ENCODE data around the gene SLC15A4.
"Not testable (repeated sequence)": the region's sequence is repeated elsewhere in the genome, so short reads cannot be mapped to it uniquely, and the experiment has no call there.

SLC15A4 gene

GRCh38 chr12:128844031-128844635 is 20.4 kb upstream of the SLC15A4 start:
- ATAC-seq (peak; percentile 81), DNase-seq (peak; percentile 34)

GRCh38 chr12:128843538-128843937 is 19.8 kb upstream of the SLC15A4 start:
- ATAC-seq (no peak), DNase-seq (no peak)

GRCh38 chr12:128842579-128842978 is 18.8 kb upstream of the SLC15A4 start:
- ATAC-seq (no peak), DNase-seq (no peak)

- DNase-seq = no peak
- ATAC-seq = no peak
Observed at GRCh38 chr12:128840862-128841468, 17.2 kb upstream of the SLC15A4 start.

- ATAC-seq, DNase-seq: not testable (repeated sequence)
Observed at GRCh38 chr12:128839885-128840284, 16.1 kb upstream of the SLC15A4 start.

- DNase-seq = no peak
- no peak for ATAC-seq
Observed at GRCh38 chr12:128833418-128833817, 9.7 kb upstream of the SLC15A4 start.

- DNase-seq = no peak
- peak; percentile 25 for ATAC-seq
Observed at GRCh38 chr12:128830505-128830893, 6.7 kb upstream of the SLC15A4 start.

GRCh38 chr12:128829861-128830504 is 6.2 kb upstream of the SLC15A4 start:
- peak; percentile 85 for ATAC-seq
- peak; percentile 24 for DNase-seq

- no peak for ATAC-seq
- DNase-seq = no peak
Observed at GRCh38 chr12:128827724-128828123, 4.0 kb upstream of the SLC15A4 start.

GRCh38 chr12:128825835-128826234 is 2.1 kb upstream of the SLC15A4 start:
- DNase-seq (no peak), ATAC-seq (no peak)

GRCh38 chr12:128823216-128823915 is 392 bp downstream of the SLC15A4 start:
- DNase-seq (peak; percentile 36), ATAC-seq (peak; percentile 40)

- DNase-seq (no peak), ATAC-seq (no peak)
Observed at GRCh38 chr12:128820723-128821432, 2.9 kb downstream of the SLC15A4 start.

GRCh38 chr12:128820253-128820652 is 3.5 kb downstream of the SLC15A4 start:
- no peak for DNase-seq
- no peak for ATAC-seq

- DNase-seq = no peak
- ATAC-seq = no peak
Observed at GRCh38 chr12:128819293-128820144, 4.2 kb downstream of the SLC15A4 start.

GRCh38 chr12:128818065-128819022 is 5.4 kb downstream of the SLC15A4 start:
- ATAC-seq (no peak), DNase-seq (no peak)

GRCh38 chr12:128817111-128818015 is 6.4 kb downstream of the SLC15A4 start:
- ATAC-seq = peak; percentile 38
- DNase-seq = no peak

GRCh38 chr12:128816643-128816920 is 7.2 kb downstream of the SLC15A4 start:
- ATAC-seq (no peak), DNase-seq (no peak)

- ATAC-seq (no peak), DNase-seq (no peak)
Observed at GRCh38 chr12:128815779-128816642, 7.7 kb downstream of the SLC15A4 start.
